Gastroesophageal sphincter (tissue), 3 donors: ENCODE data around the gene HS6ST2.

Source experiments
- CTCF ChIP-seq, 4 experiments: fragments of 200-600 bp in 2 of 4; fragments of 450-650 bp in 2 of 4; sonication (generic) in 1 of 4; IDR thresholded peaks; one replicate each; pipeline ENCODE4 v1.5.1; 2017 to 2019; ENCODE audit warnings: antibody characterized with exemption in 4 of 4, mild to moderate bottlenecking in 2 of 4, moderate library complexity in 2 of 4
- POLR2A ChIP-seq, 2 donors: fragments of 450-650 bp; IDR thresholded peaks; one replicate each; pipeline ENCODE4 v1.6.1; 2017; ENCODE audit warnings: antibody characterized with exemption in 2 of 2, mild to moderate bottlenecking in 2 of 2, moderate library complexity in 1 of 2

GRCh38 chrX:132983496-132983895 is 25.1 kb upstream of the HS6ST2 start:
- TF ChIP-seq POLR2A (IDR thresholded peaks at IDR 0.05) (no peak), CTCF (IDR thresholded peaks at IDR 0.05) (no peak)
